Ectodermal cell (in vitro differentiated cells): ENCODE measurements around the gene LYL1. TPM values are rescaled to one million over a fixed set of nuclear protein-coding genes. Genes with fewer than 3 reads are reported as not detected.
"Not testable (repeated sequence)": the region's sequence is repeated elsewhere in the genome, so short reads cannot be mapped to it uniquely, and the experiment has no call there.

Experiments used
- H3K27ac ChIP-seq: 2 replicates; pipeline ENCODE4 v1.7.0; 2013; ENCODE audit warnings: mild to moderate bottlenecking, low read depth, low read length; ENCODE audit not compliant: insufficient read depth, poor library complexity, severe bottlenecking
- H3K27me3 ChIP-seq: 2 replicates; pipeline ENCODE4 v1.7.0; 2013; ENCODE audit warnings: mild to moderate bottlenecking, low read length; ENCODE audit not compliant: insufficient read depth, control insufficient read depth, poor library complexity, severe bottlenecking
- H3K36me3 ChIP-seq: one replicate; pipeline ENCODE4 v1.7.0; 2013; ENCODE audit warnings: low read length; ENCODE audit not compliant: control insufficient read depth, insufficient read depth
- H3K4me1 ChIP-seq: one replicate; pipeline ENCODE4 v1.7.0; 2013; ENCODE audit warnings: low read length; ENCODE audit not compliant: control insufficient read depth, insufficient read depth
- H3K4me3 ChIP-seq: 2 replicates; pipeline ENCODE4 v1.7.0; 2013; ENCODE audit warnings: low read depth, low read length, control low read depth; ENCODE audit not compliant: insufficient read depth
- H3K9me3 ChIP-seq: 2 replicates; pipeline ENCODE4 v1.7.0; 2013; ENCODE audit warnings: mild to moderate bottlenecking, low read length, moderate library complexity; ENCODE audit not compliant: control insufficient read depth
- WGBS, 2 experiments: methylation state at CpG; one replicate each; pipeline ENCODE4 v1.1.7; 2013; ENCODE audit warnings: missing lambda C conversion rate in 2 of 2; 5-methylcytosine and 5-hydroxymethylcytosine counted together
- polyA plus RNA-seq, 4 experiments: library from polyadenylated mRNA; stranded (reverse); fragments of 50-300 nt; gene quantifications; one replicate each; pipeline ENCODE4 v1.2.3, GENCODE V29; 2013

Gene LYL1
- 0.43 TPM for polyA plus RNA-seq (2013, experiment 1 of 4)
- 1.0 TPM for polyA plus RNA-seq (2013, experiment 2 of 4)
- polyA plus RNA-seq (2013, experiment 3 of 4) = 1.6 TPM
- polyA plus RNA-seq (2013, experiment 4 of 4) = 1.5 TPM

- Histone ChIP-seq H3K27ac (no peak within 1 kb of the TSS), H3K27me3 (peaks cover 55% of the 10 kb centered on the region), H3K4me1 (no peaks in the 10 kb centered on the region), H3K9me3 (no peaks in the 10 kb centered on the region), H3K36me3 (peaks cover 6% of the 10 kb centered on the region), H3K4me3 (no peak within 1 kb of the TSS)
- 13% methylated on average over 47 of the region's 47 CpGs for WGBS, 2 experiments
Observed at GRCh38 chr19:13102666-13103580, at the start of gene LYL1. Gene LYL1, minus strand, starts transcription at chr19:13102858. Its CDS starts 1,687 bp downstream, at chr19:13101171.

GRCh38 chr19:13151605-13152355 lies 49.1 kb upstream of the LYL1 start:
- 0% methylated on average over 71 of the region's 71 CpGs for WGBS, 2 experiments
- no peaks in the 10 kb centered on the region for H3K9me3 ChIP-seq
- peaks cover 6% of the 10 kb centered on the region for H3K4me1 ChIP-seq
- peak overlapping the region; percentile 89 for H3K4me3 ChIP-seq
- no peaks in the 10 kb centered on the region for H3K36me3 ChIP-seq
- H3K27ac ChIP-seq = peak overlapping the region; percentile 97
- no peaks in the 10 kb centered on the region for H3K27me3 ChIP-seq

- Histone ChIP-seq H3K36me3 (no peaks in the 10 kb centered on the region), H3K27ac (peak overlapping the region; percentile 85), H3K4me3 (peak overlapping the region; percentile 89), H3K4me1 (peaks cover 6% of the 10 kb centered on the region), H3K27me3 (no peaks in the 10 kb centered on the region), H3K9me3 (no peaks in the 10 kb centered on the region)
- WGBS, 2 experiments = 0 to 1% methylated on average over 34 of the region's 34 CpGs
Observed at GRCh38 chr19:13150931-13151604, 48.4 kb upstream of the LYL1 start.

DNA sequence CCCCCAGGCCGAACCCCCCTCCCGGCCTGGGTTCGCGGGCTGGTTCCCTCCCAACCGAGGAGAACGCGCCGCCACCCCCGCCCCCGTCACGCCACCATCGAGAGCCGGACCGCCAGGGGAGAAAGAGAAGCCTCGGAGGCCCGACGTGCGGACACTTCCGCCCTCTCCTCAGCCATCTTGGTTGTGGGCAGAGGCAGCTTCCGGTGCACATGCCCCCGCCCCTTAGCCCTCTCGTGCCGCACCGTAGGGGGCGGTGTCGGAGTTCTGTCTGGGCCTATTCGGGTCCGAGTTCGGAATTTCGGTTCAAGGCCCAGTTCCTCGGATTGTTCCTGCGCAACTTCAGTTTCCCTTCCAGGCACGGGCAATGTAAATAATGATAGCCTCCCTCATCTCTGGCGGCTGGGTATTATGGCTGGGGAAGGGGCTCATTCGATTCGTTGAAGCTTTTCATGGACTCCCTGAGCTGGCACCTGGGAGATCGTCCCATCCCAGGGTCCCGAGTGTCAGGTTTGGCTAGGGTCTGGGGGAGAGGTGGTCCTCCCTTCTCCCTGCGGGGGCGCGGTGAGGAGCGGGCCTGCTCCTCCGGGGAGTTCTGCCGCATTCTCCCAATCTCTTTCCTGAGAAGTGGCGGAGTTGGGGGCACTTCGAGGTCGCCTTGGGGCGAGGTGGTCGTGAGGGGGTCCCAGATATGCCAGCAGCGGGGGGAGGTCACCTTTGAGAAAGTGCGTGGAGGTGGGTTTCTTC lies 47.7 kb upstream of the LYL1 start, which contains the start of the genes IER2 and STX10:
Gene IER2 (plus strand): TSS at position 225 of the 744 bp plus-strand sequence. CDS start 2,776 bp downstream, outside the sequence.
Gene STX10 (minus strand): TSS at position 189 of the 744 bp plus-strand sequence. CDS start 202 bp downstream, outside the sequence.
- no peaks in the 10 kb centered on the region for H3K27me3 ChIP-seq
- H3K4me3 ChIP-seq = peak within 1 kb of the TSS; percentile 89
- H3K36me3 ChIP-seq = no peaks in the 10 kb centered on the region
- H3K4me1 ChIP-seq = peaks cover 6% of the 10 kb centered on the region
- peak within 1 kb of the TSS; percentile 85 for H3K27ac ChIP-seq
- 1% methylated on average over 50 to 51 of the region's 51 CpGs for WGBS, 2 experiments
- no peaks in the 10 kb centered on the region for H3K9me3 ChIP-seq

DNA sequence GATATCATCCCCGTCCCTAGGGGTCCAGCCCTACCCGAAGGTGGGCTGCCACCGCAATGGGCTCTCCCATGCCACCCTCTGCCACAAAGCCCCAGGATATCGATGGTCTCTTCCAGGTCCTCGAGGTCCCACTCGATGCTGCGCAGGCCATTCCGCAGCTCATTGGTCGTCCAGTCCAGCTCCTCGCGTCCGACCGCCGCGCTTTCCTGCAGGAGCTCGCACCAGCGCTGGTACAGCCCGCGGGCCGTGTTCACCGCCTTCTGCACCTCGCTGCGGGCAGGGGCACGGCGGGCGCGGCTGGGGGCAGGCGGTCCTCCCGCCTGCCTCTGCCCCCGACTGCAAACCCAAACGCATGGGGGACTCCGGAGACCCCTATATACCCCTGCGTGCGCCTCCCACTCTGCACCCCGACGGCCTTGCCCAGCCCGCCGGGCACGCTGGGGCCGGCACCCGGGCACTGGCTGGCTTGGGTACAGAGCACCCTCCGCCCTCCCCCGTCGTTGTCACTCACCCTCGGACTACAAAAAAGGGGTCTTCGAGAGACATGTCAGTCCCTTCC lies 47.0 kb upstream of the LYL1 start:
- no peaks in the 10 kb centered on the region for H3K9me3 ChIP-seq
- H3K27me3 ChIP-seq = no peaks in the 10 kb centered on the region
- H3K4me1 ChIP-seq = peaks cover under 1% of the 10 kb centered on the region
- 1% methylated on average over 46 of the region's 46 CpGs for whole genome bisulfite sequencing, 2 experiments
- no peak overlapping the region for H3K27ac ChIP-seq
- peak overlapping the region; percentile 89 for H3K4me3 ChIP-seq
- H3K36me3 ChIP-seq = no peaks in the 10 kb centered on the region

DNA sequence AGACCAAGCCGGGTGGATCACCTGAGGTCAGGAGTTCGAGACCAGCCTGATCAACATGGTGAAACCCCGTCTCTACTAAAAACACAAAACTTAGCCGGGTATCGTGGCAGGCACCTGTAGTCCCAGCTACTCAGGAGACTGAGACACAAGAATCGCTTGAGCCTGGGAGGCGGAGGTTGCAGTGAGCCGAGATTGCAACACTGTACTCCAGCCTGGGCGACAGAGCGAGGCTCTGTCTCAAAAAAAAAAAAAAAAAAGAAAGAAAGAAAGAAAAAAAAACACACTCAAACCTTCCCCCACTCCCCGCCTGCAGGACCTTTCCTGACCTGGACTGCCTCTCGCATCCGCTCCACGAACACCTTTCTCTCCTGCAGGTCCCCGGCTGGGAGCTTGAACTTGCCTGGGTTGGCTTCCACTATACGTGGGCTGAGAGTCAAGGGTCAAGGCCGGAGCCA lies 46.5 kb upstream of the LYL1 start:
- not testable (repeated sequence) for H3K9me3 ChIP-seq, H3K4me1 ChIP-seq, H3K27ac ChIP-seq, H3K27me3 ChIP-seq, H3K36me3 ChIP-seq
- peak overlapping the region; percentile 89 for H3K4me3 ChIP-seq
- 63 to 65% methylated on average over 17 of the region's 17 CpGs for WGBS, 2 experiments

DNA sequence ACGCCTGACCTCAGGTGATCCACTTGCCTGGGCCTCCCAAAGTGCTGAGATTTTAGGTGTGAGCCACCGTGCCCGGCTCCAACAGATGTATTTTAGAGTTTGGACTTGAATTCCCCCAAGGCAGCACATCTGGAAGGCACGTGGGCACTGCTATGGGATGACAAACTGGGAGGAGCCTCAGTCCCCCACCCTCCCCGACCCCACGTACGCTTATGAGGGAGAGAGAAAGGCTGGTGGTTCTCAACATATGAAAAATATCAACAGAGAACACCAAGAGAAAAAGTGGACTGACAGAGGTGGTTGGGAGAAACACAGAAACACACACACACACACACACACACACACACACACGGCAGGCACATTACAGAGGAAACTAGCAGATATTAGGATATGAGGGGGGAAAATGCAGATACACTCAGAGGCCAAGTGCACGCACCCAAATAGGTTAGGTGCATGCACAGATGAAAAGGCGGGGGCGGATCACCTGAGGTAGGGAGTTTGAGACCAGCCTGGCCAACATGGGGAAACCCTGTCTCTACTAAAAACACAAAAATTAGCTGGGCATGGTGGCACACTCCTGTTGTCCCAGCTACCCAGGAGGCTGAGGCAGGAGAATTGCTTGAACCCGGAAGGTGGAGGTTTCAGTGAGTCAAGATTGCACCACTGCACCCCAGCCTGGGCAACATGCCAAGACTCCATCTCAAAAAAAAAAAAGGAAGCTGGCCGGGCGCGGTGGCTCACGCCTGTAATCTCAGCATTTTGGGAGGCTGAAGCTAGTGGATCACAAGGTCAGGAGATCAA lies 44.3 kb upstream of the LYL1 start:
- H3K4me3 ChIP-seq = no peak overlapping the region
- no peaks in the 10 kb centered on the region for H3K4me1 ChIP-seq
- H3K27ac ChIP-seq = no peak overlapping the region
- H3K27me3 ChIP-seq = no peaks in the 10 kb centered on the region
- WGBS, 2 experiments = 88 to 89% methylated on average over 12 to 16 of the region's 16 CpGs
- no peaks in the 10 kb centered on the region for H3K36me3 ChIP-seq
- H3K9me3 ChIP-seq = no peaks in the 10 kb centered on the region

GRCh38 chr19:13139633-13140311 lies 37.1 kb upstream of the LYL1 start:
- peaks cover 6% of the 10 kb centered on the region for H3K4me1 ChIP-seq
- H3K27ac ChIP-seq = no peak overlapping the region
- no peaks in the 10 kb centered on the region for H3K9me3 ChIP-seq
- H3K27me3 ChIP-seq = no peaks in the 10 kb centered on the region
- 80 to 83% methylated on average over 10 of the region's 11 CpGs for WGBS, 2 experiments
- H3K4me3 ChIP-seq = no peak overlapping the region
- peaks cover 37% of the 10 kb centered on the region for H3K36me3 ChIP-seq
